ENCODE results near the gene FGD5. TPM values are rescaled to one million over a fixed set of nuclear protein-coding genes. Genes with fewer than 3 reads are reported as not detected.

The FGD5 gene
- polyA plus RNA-seq, 1 of the 3 experiments (the other 2 are of a cell fraction): not detected

GRCh38 chr3:14785207-14786155 is 33.3 kb upstream of the FGD5 start:
- Histone ChIP-seq H3K4me2 (no peak overlapping the region), H3F3A (replicated peaks; ENCODE audit: insufficient read depth) (no peaks in the 10 kb centered on the region), H3K9ac (no peak overlapping the region), H3K4me1 (ENCODE audit: control insufficient read depth in 1 of 2, insufficient read depth in 2 of 2, low read depth in 1 of 2, low read length in 1 of 2) (peaks cover 0 to 15% of the 10 kb centered on the region in 2 experiments; a peak in 1 of 4 replicates), H3K27me3 (ENCODE audit: insufficient read depth) (no peaks in the 10 kb centered on the region), H4K20me1 (ENCODE audit: insufficient read depth) (no peaks in the 10 kb centered on the region), H3K79me2 (ENCODE audit: insufficient read depth) (no peaks in the 10 kb centered on the region), H3K9me2 (no peaks in the 10 kb centered on the region), H3K36me3 (replicated peaks in 1 of 2; ENCODE audit: control insufficient read depth in 1 of 2, insufficient read depth in 2 of 2, low read length in 1 of 2) (no peaks in the 10 kb centered on the region), H3K27ac (ENCODE audit: low read depth in 2 of 2, low read length in 1 of 2) (no peak overlapping the region), H3K9me3 (no peaks in the 10 kb centered on the region), H3K4me3 (ENCODE audit: low read depth in 2 of 2, low read length in 1 of 2) (no peak overlapping the region), H2AFZ (ENCODE audit: low read depth) (no peak overlapping the region)
- TF ChIP-seq MAX (IDR thresholded peaks at IDR 0.05; ENCODE audit: low read depth) (no peak), TCF12 (IDR thresholded peaks at IDR 0.05) (no peak), ZBTB33 (IDR thresholded peaks at IDR 0.05; ENCODE audit: borderline replicate concordance, low read depth) (no peak), USF2 (IDR thresholded peaks at IDR 0.05; ENCODE audit: borderline replicate concordance, low read depth, low read length) (no peak), PBX3 (IDR thresholded peaks at IDR 0.05) (no peak), GATA2 (CRISPR knock-in tag; IDR thresholded peaks at IDR 0.05) (no peak), MEF2A (IDR thresholded peaks at IDR 0.05; ENCODE audit: borderline replicate concordance, low read depth) (no peak), FOXM1 (IDR thresholded peaks at IDR 0.05; ENCODE audit: low read depth) (no peak), FOXJ3 (CRISPR knock-in tag; IDR thresholded peaks at IDR 0.05) (no peak), RAD21 (IDR thresholded peaks at IDR 0.05; ENCODE audit: low read length) (no peak)
- 62% methylated on average over 19 of the region's 20 CpGs for WGBS (ENCODE audit: low lambda C conversion rate)
- ChIA-PET CTCF (interaction anchor here (0.6 to 5.6 kb wide), 7 partner anchors 8 to 136 kb away, joined by 3 to 30 read pairs (median 10); partner anchors contain the start of gene C3orf20), POLR2A (no interaction called here)
- DNase-seq: no peak

- H3K4me3 ChIP-seq (ENCODE audit: low read depth in 2 of 2, low read length in 1 of 2): no peak overlapping the region
Measured at GRCh38 chr3:14786369-14786768, 32.4 kb upstream of the FGD5 start.

More at GRCh38 chr3:14786369-14786768, 32.4 kb upstream of the FGD5 start:
- Histone ChIP-seq H3K9me3 (no peaks in the 10 kb centered on the region), H3K9me2 (no peaks in the 10 kb centered on the region), H3K27me3 (ENCODE audit: insufficient read depth) (no peaks in the 10 kb centered on the region), H3F3A (replicated peaks; ENCODE audit: insufficient read depth) (no peaks in the 10 kb centered on the region), H3K4me1 (ENCODE audit: control insufficient read depth in 1 of 2, insufficient read depth in 2 of 2, low read depth in 1 of 2, low read length in 1 of 2) (peaks cover 0 to 17% of the 10 kb centered on the region in 2 experiments; a peak in 1 of 4 replicates), H3K4me2 (no peak overlapping the region), H3K9ac (no peak overlapping the region), H2AFZ (ENCODE audit: low read depth) (no peak overlapping the region), H3K36me3 (replicated peaks in 1 of 2; ENCODE audit: control insufficient read depth in 1 of 2, insufficient read depth in 2 of 2, low read length in 1 of 2) (no peaks in the 10 kb centered on the region), H3K79me2 (ENCODE audit: insufficient read depth) (no peaks in the 10 kb centered on the region), H4K20me1 (ENCODE audit: insufficient read depth) (no peaks in the 10 kb centered on the region), H3K27ac (ENCODE audit: low read depth in 2 of 2, low read length in 1 of 2) (no peak overlapping the region)
- DNase-seq: no peak
- CTCF ChIA-PET: interaction anchor here (1.2 to 5.6 kb wide), 3 partner anchors 53 to 128 kb away, joined by 3 to 29 read pairs (median 5); no protein-coding TSS in a partner anchor
- POLR2A ChIA-PET: no interaction called here
- WGBS (ENCODE audit: low lambda C conversion rate): 50% methylated on average over 3 of the region's 3 CpGs
- TF ChIP-seq MXI1 (IDR thresholded peaks at IDR 0.05; ENCODE audit: low read depth, low read length): no peak
- TF ChIP-seq ZBTB33 (IDR thresholded peaks at IDR 0.05; ENCODE audit: borderline replicate concordance, low read depth): no peak
- TF ChIP-seq PBX3 (IDR thresholded peaks at IDR 0.05): no peak
- TF ChIP-seq CHD2 (IDR thresholded peaks at IDR 0.05; ENCODE audit: low read length, partially characterized antibody): no peak
- TF ChIP-seq EP300 (IDR thresholded peaks at IDR 0.05; ENCODE audit: borderline replicate concordance in 1 of 2, low read depth in 1 of 2, low read length in 1 of 2): no peak
- TF ChIP-seq NFIC (IDR thresholded peaks at IDR 0.05; ENCODE audit: borderline replicate concordance): no peak

Measured in SK-N-SH (cell line).